CD14-positive monocyte (primary cell): ENCODE results near the gene RNF220. TPM values are rescaled to one million over a fixed set of nuclear protein-coding genes. Genes with fewer than 3 reads are reported as not detected.
"Not testable (repeated sequence)": the region's sequence is repeated elsewhere in the genome, so short reads cannot be mapped to it uniquely, and the experiment has no call there.

Experiments
- DNase-seq, 3 donors: peaks; one replicate each; pipeline ENCODE4 v3.0.0-alpha.2; 2011 to 2022
- H2AFZ ChIP-seq: 2 replicates; pipeline ENCODE4 v1.6.0; 2012; ENCODE audit warnings: mild to moderate bottlenecking, low read depth, low read length, inconsistent platforms; ENCODE audit not compliant: insufficient read depth, poor library complexity, severe bottlenecking
- H3K27ac ChIP-seq, 2 donors: 1 replicate in 1 of 2; 2 replicates in 1 of 2; pipeline ENCODE4 v1.5.1; 2012 to 2013; ENCODE audit warnings: low read length in 2 of 2, control low read depth in 1 of 2, inconsistent platforms in 1 of 2, low read depth in 1 of 2, mild to moderate bottlenecking in 1 of 2
- H3K27me3 ChIP-seq, 2 donors: one replicate each; pipeline versions ENCODE4 v1.6.0 to v1.6.1; 2011 to 2013; ENCODE audit warnings: low read length in 2 of 2; ENCODE audit not compliant: control insufficient read depth in 2 of 2, insufficient read depth in 2 of 2
- H3K36me3 ChIP-seq, 2 donors: replicated peaks in 1 of 2; 1 replicate in 1 of 2; 2 replicates in 1 of 2; pipeline versions ENCODE4 v1.5.1 to v1.6.1; 2012 to 2013; ENCODE audit warnings: low read length in 2 of 2, control low read depth in 1 of 2, inconsistent platforms in 1 of 2, mild to moderate bottlenecking in 1 of 2; ENCODE audit not compliant: insufficient read depth in 2 of 2, control insufficient read depth in 1 of 2
- H3K4me1 ChIP-seq, 2 donors: 1 replicate in 1 of 2; 2 replicates in 1 of 2; pipeline versions ENCODE4 v1.5.1 to v1.6.1; 2012 to 2013; ENCODE audit warnings: low read length in 2 of 2, control low read depth in 1 of 2, inconsistent platforms in 1 of 2, mild to moderate bottlenecking in 1 of 2, moderate library complexity in 1 of 2; ENCODE audit not compliant: insufficient read depth in 2 of 2, control insufficient read depth in 1 of 2
- H3K4me2 ChIP-seq: replicated peaks from 2 replicates; pipeline ENCODE3; 2012; ENCODE audit warnings: low read length, moderate library complexity, mild to moderate bottlenecking; ENCODE audit not compliant: poor library complexity, severe bottlenecking; ENCODE audit errors: extremely low read depth
- H3K4me3 ChIP-seq, 3 experiments: fragments of 200-600 bp in 1 of 3; sonication (generic) in 1 of 3; replicated peaks in 1 of 3; 1 replicate in 2 of 3; 2 replicates in 1 of 3; pipeline ENCODE4 v1.5.1; 2011 to 2013; ENCODE audit warnings: low read length in 3 of 3, mild to moderate bottlenecking in 3 of 3, control low read depth in 2 of 3, low read depth in 2 of 3, inconsistent platforms in 1 of 3, moderate library complexity in 1 of 3
- H3K79me2 ChIP-seq: 2 replicates; pipeline ENCODE4 v1.6.0; 2012; ENCODE audit warnings: mild to moderate bottlenecking, control low read depth, inconsistent platforms, low read length, moderate library complexity; ENCODE audit not compliant: insufficient read depth
- H3K9ac ChIP-seq: 2 replicates; pipeline ENCODE4 v1.6.0; 2017; ENCODE audit warnings: low read length, mild to moderate bottlenecking; ENCODE audit not compliant: insufficient read depth, poor library complexity, severe bottlenecking
- H3K9me3 ChIP-seq, 2 donors: replicated peaks in 1 of 2; 1 replicate in 1 of 2; 2 replicates in 1 of 2; pipeline versions ENCODE4 v1.5.1 to v1.6.1; 2012 to 2013; ENCODE audit warnings: low read length in 2 of 2, control low read depth in 1 of 2; ENCODE audit not compliant: control insufficient read depth in 1 of 2, insufficient read depth in 1 of 2
- H4K20me1 ChIP-seq: 2 replicates; pipeline ENCODE4 v1.6.0; 2012; ENCODE audit warnings: mild to moderate bottlenecking, low read length, control low read depth, moderate library complexity; ENCODE audit not compliant: insufficient read depth
- H3K27ac Mint-ChIP-seq, 7 donors: one replicate each; pipeline ENCODE4 v1.8.0; 2020; ENCODE audit warnings: mild to moderate bottlenecking in 7 of 7, mixed read lengths in 7 of 7, moderate library complexity in 6 of 7, inconsistent platforms in 2 of 7
- H3K27me3 Mint-ChIP-seq, 3 donors: one replicate each; pipeline ENCODE4 v1.8.0; 2021 to 2022; ENCODE audit warnings: low read depth in 3 of 3, mild to moderate bottlenecking in 3 of 3, mixed read lengths in 3 of 3, moderate library complexity in 3 of 3, inconsistent platforms in 1 of 3
- H3K36me3 Mint-ChIP-seq, 2 donors: one replicate each; pipeline ENCODE4 v1.8.0; 2020; ENCODE audit warnings: mixed read lengths in 2 of 2, inconsistent platforms in 1 of 2, mild to moderate bottlenecking in 1 of 2
- H3K4me1 Mint-ChIP-seq: one replicate; pipeline ENCODE4 v1.8.0; 2020; ENCODE audit warnings: mild to moderate bottlenecking, mixed read lengths
- H3K4me3 Mint-ChIP-seq, 2 donors: one replicate each; pipeline ENCODE4 v1.8.0; 2020; ENCODE audit warnings: mild to moderate bottlenecking in 2 of 2, mixed read lengths in 2 of 2, moderate library complexity in 1 of 2
- H3K9me3 Mint-ChIP-seq, 7 donors: one replicate each; pipeline ENCODE4 v1.8.0; 2020 to 2022; ENCODE audit warnings: mixed read lengths in 7 of 7, mild to moderate bottlenecking in 6 of 7, moderate library complexity in 6 of 7, inconsistent platforms in 2 of 7
- CTCF ChIP-seq: fragments of 200-600 bp; IDR thresholded peaks from one replicate; pipeline ENCODE4 v1.8.0; 2022; ENCODE audit warnings: antibody characterized with exemption, mild to moderate bottlenecking
- WGBS: methylation state at CpG from one replicate; pipeline ENCODE4 v1.1.5; 2013; ENCODE audit warnings: missing lambda C conversion rate; ENCODE audit not compliant: insufficient coverage; 5-methylcytosine and 5-hydroxymethylcytosine counted together
- intact Hi-C, 2 donors: fragments of 100-400 bp; cut with micrococcal nuclease; formaldehyde crosslinking; loops; one replicate each; pipeline versions ENCODE4 v1.15.0 to v1.15.1; 2023
- polyA plus RNA-seq, 3 donors: library from polyadenylated mRNA; depleted of rRNA in 1 of 3; unstranded in 2 of 3; stranded (reverse) in 1 of 3; fragments of 300-500 nt in 2 of 3; fragments of >200 nt in 1 of 3; fragmentation: Illumina TruSeq in 2 of 3; gene quantifications; 1 replicate in 2 of 3; 2 replicates in 1 of 3; pipeline ENCODE4 v1.2.3, GENCODE V29; 2012 to 2021

Gene RNF220
- polyA plus RNA-seq, 3 donors, result 39.4 to 133 (median 49.4) TPM

- Mint-ChIP-seq H3K36me3 (no peaks in the 10 kb centered on the region), H3K4me1 (peaks cover 22% of the 10 kb centered on the region), H3K27me3 (peaks cover 0 to 2% (median 1%) of the 10 kb centered on the region in 3 donors), H3K9me3 (peaks cover 0 to 1% (median 0%) of the 10 kb centered on the region in 7 donors), H3K4me3 (no peak overlapping the region), H3K27ac (no peak overlapping the region)
- intact Hi-C loops, result no loop called here
- Histone ChIP-seq H3K4me3 (no peak overlapping the region), H3K9me3 (no peaks in the 10 kb centered on the region), H2AFZ (no peak overlapping the region), H3K27me3 (no peaks in the 10 kb centered on the region), H3K79me2 (no peaks in the 10 kb centered on the region), H3K4me1 (peaks cover 7 to 20% of the 10 kb centered on the region in 2 donors), H3K9ac (no peak overlapping the region), H3K27ac (no peak overlapping the region), H3K36me3 (no peaks in the 10 kb centered on the region), H4K20me1 (no peaks in the 10 kb centered on the region), H3K4me2 (no peak overlapping the region)
- DNase-seq, result no peak
- 98% methylated on average over 12 of the region's 13 CpGs for whole genome bisulfite sequencing
- TF ChIP-seq CTCF, result no peak
These were observed 154.3 kb downstream of the RNF220 start for GRCh38 chr1:44559330-44559729.

GRCh38 chr1:44559913-44560312 is 154.9 kb downstream of the RNF220 start:
- no peak for TF ChIP-seq CTCF
- H3K79me2 ChIP-seq, result no peaks in the 10 kb centered on the region
- no peaks in the 10 kb centered on the region for H3K27me3 ChIP-seq
- H3K9ac ChIP-seq, result no peak overlapping the region
- H3K4me2 ChIP-seq, result no peak overlapping the region
- WGBS, result 93% methylated on average over 5 of the region's 6 CpGs
- H3K36me3 ChIP-seq, result no peaks in the 10 kb centered on the region
- Mint-ChIP-seq H3K27ac (no peak overlapping the region), H3K4me1 (peaks cover 22% of the 10 kb centered on the region), H3K4me3 (no peak overlapping the region), H3K27me3 (peaks cover 0 to 2% (median 1%) of the 10 kb centered on the region in 3 donors), H3K36me3 (no peaks in the 10 kb centered on the region), H3K9me3 (peaks cover 0 to 1% (median 0%) of the 10 kb centered on the region in 7 donors)
- H3K4me1 ChIP-seq, result peaks cover 7 to 20% of the 10 kb centered on the region in 2 donors
- H2AFZ ChIP-seq, result no peak overlapping the region
- no peaks in the 10 kb centered on the region for H3K9me3 ChIP-seq
- intact Hi-C loops, result no loop called here
- no peaks in the 10 kb centered on the region for H4K20me1 ChIP-seq
- H3K4me3 ChIP-seq, result no peak overlapping the region
- no peak overlapping the region for H3K27ac ChIP-seq
- no peak for DNase-seq

GRCh38 chr1:44560696-44561095 is 155.6 kb downstream of the RNF220 start:
- H2AFZ ChIP-seq, H3K9me3 Mint-ChIP-seq, intact Hi-C loops, H3K9me3 ChIP-seq, H3K4me2 ChIP-seq, H3K36me3 Mint-ChIP-seq, H3K27ac ChIP-seq, H3K27me3 Mint-ChIP-seq, H3K4me3 Mint-ChIP-seq, H4K20me1 ChIP-seq, H3K79me2 ChIP-seq, H3K4me3 ChIP-seq, H3K9ac ChIP-seq, H3K27me3 ChIP-seq, H3K36me3 ChIP-seq, DNase-seq: not testable (repeated sequence)
- peaks cover 22% of the 10 kb centered on the region for H3K4me1 Mint-ChIP-seq
- 50% methylated on average over 1 of the region's 3 CpGs for WGBS
- H3K4me1 ChIP-seq, result peaks cover 7 to 20% of the 10 kb centered on the region in 2 donors
- peak overlapping the region in 1 of 7 donors; percentile 22 for H3K27ac Mint-ChIP-seq
